HG02642 (cell line): ENCODE measurements around the gene ZNF524.
A peak's percentile ranks its signal among the peaks of the same experiment; 100 is the strongest.
"Not testable (repeated sequence)": the region's sequence is repeated elsewhere in the genome, so short reads cannot be mapped to it uniquely, and the experiment has no call there.

ENCODE experiments used
- ATAC-seq: cut with Tn5 transposase; IDR thresholded peaks from one replicate; pipeline ENCODE4 v1.9.1; 2021; ENCODE audit warnings: mild to moderate bottlenecking; ENCODE audit not compliant: unreplicated experiment, poor library complexity

Gene ZNF524, protein sequence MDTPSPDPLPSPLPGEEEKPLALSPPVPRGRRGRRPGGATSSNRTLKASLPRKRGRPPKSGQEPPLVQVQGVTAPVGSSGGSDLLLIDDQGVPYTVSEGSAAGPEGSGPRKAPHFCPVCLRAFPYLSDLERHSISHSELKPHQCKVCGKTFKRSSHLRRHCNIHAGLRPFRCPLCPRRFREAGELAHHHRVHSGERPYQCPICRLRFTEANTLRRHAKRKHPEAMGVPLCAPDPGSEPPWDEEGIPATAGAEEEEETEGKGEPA

DNA sequence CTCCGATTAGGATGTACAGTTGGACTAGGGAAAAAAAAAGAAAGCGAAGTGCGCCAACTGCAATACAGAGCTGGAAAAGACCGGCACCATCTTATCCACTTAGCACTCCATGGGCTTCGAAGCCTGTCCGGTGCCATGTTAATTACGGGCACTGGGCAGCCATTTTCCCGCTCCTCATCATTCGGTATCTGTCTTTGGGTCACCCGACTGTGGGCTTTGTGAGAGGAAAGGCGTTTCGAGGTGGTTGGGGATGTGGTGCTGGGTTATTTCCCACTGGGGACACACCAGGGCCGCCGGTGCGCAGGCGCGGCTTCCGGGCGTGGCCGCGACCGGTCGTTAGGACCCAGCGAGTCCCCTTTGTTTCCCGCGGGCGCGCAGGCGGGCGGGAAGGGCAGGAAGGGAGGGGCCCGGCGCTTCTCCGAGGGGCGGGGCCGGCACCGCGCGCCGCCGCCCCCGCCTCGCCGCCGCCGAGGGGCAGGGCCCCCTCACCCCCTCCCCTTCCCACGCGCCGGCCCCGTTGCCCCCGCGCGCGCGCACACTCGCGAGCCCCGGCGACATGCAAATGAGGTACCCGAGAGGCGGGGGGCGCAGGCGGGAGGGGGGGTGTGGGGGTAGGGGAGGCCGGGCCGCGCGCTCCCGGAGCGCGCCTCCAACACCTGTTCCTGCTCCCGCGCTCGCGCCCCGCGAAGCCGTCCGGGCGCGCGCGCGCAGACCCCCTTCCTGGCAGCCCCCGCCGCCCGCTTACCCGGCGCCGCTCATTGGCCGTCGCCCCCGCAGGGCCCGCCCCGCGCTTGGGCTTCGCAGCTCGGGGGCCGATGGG is at the start of gene ZNF524:
TSS of gene ZNF524 (plus strand) at position 447 of the 820 bp plus-strand sequence. CDS start 1,825 bp downstream, outside the sequence.
- peak; percentile 51 for ATAC-seq

DNA sequence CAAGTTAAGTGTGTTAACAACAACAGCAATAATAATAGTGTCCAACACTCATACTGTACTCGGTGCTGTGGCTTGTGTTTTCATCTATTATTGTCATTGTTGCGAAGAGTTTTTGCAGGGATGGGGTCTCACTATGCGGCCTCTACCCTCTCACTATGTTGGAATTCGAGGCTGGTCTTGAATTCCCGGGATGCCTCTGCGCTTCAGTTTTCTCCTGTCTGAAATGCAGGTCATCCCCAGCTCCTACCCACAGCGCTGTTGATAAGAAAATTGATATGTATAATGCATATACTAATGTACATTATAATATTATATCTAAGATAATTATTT is 49.8 kb upstream of the ZNF524 start:
- no peak for ATAC-seq

DNA sequence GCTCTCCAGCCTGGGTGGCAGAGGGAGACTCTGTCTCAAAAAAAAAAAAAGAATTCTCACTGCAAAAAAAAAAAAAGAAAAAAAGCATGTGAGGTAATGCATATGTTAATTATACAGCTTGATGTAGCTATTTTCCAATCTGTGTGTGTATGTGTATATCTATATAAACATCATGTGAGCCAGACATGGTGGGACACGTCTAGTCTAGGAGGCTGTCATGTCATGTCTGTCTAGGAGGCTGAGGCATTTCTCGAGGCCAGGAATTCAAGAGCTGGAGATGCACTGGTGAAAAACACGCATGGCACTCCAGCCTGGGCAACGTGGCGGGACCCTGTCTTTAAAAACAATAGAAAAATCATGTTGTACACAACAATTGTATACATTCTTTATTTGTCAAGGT is 47.9 kb upstream of the ZNF524 start:
- ATAC-seq, result no peak

DNA sequence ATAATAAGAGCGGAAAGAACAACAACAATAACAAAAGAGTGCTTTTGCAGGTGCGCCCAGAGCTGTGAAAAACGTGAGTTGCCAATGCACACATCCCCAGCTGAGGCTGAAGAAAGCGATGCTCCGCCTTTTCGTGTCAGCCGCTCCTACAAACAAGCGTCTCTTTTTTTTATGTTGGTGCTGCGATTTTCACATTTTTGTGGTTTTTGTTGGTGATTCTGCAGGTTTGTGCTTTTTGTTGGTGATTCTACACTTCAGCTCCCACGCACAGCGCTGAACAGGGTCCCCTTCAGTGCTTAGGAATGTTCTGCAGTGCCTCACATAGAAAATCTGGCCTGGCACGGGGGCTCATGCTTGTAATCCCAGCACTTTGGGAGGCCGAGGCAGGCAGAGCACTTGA is 47.5 kb upstream of the ZNF524 start:
- ATAC-seq, result no peak

DNA sequence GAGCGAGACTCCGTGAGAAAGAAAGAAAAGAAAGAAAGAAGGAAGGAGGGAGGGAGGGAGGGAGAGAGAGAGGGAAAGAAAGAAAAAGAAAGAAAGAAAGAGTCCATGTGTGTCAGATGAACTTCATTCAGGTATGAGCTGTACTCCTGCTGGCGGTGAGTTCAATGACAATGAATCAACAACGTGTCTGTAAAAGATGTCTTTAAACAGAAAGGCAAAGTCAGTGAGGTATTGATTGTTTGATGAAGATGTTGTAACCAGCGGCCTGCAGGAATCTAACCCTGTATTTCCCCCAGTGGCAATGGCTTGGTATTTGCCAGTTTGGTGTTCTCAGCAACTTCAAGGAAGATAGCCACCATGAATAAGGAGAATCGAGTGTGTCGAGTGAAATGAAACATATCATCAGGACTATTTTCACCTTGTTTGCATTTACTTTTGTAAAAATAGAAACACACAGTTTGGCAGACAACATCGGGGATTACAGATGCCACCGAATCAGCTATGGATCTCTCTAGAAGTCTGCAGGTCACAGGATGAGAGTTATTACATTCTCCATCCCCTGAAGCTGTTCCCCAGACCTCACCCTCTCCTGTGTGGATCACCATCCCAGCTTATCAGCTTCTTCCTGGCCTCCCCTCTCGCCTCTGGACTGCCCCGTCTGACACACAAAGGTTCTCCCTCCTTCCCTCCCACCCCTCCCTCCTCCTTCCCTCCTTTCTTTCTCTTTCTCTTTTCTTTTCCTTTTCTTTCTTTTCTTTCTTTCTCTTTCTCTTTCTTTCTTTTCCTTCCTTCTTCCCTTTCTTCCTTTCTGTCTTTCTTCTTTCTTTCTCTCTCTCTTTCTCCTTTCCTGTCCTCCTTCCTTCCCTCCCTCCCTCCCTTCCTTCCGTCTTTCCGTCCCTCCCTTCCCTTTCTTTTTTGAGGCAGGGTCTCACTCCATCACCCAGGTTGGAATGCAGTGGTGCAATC is 46.6 kb upstream of the ZNF524 start:
- ATAC-seq, result no peak

DNA sequence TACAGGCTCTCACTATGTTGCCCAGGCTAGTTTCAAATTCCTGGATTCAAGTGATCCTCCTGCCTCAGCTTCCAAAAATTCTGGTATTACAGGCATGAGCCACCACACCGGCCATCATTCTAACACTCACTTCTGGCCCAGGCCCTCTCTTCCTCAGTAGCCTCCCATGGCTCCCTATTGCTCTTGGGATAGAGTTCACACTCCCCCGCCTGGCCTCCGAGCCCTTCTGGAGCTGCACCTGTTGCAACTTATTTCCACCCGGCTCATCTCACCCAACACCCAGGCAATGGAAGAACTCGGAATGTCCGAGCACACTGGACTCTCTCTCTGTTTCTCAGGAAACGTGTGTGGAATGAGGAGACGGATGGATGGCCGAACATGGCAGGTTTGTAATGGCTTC is 45.8 kb upstream of the ZNF524 start:
- no peak for ATAC-seq

DNA sequence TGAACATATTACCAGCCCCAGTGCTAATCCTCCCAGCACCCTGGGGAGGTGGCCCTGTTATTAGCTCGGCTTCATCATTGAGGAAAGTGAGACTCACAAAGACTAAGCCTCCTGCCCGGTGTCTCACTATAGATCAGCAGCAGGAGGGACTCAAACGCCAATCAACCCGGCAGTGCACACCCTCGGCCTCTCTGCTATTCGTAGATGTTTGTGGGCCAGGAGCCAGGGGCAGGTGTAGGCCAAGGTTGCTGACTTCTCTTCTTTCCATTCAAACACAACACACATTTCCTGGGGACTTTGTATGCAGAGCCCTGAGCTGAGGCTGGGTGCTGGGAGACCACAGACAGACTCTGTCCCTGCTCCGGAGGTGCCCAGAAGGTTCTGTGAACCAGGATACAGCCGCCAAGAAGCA is 45.3 kb upstream of the ZNF524 start:
- no peak for ATAC-seq

DNA sequence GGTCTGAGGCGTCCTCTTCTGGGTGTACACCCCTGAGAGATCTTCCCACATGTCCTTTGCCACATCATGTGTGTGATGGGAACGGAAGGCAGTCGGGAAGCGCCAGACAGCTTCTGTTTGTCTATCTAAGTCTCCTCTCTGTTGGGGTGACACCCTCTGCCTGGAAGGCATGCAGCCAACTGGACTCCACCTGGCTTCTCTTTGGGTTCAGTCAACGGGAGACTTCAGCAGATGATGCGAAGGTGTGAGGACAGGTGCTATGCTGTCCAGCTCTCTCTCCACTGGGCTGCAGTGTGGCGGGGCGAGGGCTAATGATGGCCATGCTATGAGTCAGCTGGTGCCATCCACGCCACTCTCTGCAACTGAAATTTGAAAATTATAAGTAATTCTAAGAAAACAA is 40.4 kb upstream of the ZNF524 start:
- ATAC-seq, result no peak

DNA sequence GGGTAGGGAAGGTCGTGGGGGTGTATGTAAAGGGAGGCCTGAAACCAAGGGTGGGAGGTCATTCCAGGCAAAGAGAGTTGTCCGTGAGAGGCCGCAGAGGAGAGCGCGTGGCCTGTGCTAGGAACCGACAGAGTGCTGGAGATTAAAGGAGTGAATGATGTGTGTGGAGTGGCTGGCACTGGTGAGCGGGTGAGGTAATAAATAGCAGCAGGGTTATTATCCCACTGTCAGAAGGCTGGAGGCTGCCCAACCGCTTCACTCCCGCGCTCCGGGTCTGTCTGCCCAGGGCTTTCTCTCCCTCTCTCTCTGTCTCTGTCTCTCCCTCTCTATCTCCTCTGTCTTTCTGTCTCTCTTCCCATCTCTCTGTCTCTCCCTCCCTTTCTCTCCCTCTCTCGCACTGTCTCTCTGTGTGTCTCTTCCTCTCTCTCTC is 36.8 kb upstream of the ZNF524 start:
- no peak for ATAC-seq

DNA sequence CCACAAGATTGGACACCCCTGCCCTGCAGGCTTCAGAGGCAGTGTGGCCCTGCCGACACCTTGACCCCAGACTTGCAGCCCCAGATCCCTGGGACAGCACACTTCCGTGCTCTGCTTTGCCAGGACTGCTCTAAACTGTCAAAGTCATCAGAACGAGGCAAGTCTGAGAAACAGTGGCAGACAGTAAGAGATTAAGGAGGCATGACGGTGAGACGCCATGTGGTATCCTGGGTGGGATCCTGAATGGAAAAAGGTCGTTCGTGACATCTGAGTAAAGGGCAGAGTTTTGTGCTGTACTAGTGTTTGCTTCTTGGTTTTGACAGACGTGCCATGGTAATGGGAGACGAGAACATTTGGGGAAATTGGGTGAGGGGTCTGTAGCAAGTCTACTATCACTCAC is 33.3 kb upstream of the ZNF524 start:
- ATAC-seq, result no peak

DNA sequence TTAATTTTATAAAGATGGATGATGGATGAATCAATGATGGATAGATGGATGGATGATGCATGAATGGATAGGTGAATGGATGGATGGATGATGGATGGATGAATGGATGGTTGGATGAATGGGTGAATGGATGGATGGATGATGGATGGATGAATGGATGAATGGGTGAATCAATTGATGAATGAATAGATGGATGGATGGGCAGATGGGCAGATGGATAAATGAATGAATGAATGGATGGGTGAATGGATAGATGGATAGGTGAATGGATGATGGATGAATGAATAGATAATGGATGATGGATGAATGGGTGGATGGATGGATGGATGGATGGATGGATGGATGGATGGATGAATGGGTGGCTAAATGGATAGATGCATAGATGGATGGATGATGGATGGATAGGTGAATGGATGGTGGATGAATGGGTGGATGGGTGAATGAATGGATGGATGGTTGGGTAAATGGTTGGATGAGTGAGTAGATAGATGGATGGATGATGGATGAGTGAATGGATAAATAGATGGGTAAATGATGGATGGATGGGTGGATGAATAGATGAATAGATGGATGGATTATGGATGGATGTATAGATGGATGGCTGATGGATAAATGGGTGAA is 32.3 kb upstream of the ZNF524 start:
- no peak for ATAC-seq

DNA sequence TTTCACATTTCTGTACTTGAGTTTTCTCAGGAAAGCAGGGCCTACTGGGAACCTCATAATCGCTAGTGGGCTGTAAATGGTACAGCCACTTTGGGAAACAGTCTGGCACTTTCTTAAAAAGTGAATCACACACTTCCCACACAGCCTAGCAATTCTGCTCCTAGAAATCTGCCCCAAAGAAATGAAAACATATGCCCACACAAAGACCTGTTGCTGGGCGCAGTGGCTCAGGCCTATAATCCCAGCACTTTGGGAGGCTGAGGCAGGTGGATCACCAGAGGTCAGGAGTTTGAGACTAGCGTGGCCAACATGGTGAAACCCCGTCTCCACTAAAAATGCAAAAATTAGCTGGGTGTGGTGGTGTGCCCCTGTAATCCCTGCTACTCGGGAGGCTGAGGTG is 30.6 kb upstream of the ZNF524 start:
- ATAC-seq, result not testable (repeated sequence)

DNA sequence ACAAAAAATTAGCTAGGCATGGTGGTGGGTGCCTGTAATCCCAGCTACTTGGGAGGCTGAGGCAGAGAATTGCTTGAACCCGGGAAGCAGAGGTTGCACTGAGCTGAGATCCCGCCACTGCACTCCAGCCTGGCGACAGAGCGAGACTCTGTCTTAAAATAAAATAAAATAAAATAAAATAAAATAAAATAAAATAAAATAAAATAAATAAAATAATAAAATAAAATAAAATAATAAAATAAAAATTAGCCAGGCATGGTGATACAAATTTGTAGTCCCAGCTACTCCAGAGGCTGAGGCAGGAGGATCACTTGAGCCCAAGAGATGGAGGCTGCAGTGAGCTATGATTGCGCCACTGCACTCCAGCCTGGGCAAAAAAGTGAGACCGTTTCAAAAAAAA is 26.2 kb upstream of the ZNF524 start:
- not testable (repeated sequence) for ATAC-seq

DNA sequence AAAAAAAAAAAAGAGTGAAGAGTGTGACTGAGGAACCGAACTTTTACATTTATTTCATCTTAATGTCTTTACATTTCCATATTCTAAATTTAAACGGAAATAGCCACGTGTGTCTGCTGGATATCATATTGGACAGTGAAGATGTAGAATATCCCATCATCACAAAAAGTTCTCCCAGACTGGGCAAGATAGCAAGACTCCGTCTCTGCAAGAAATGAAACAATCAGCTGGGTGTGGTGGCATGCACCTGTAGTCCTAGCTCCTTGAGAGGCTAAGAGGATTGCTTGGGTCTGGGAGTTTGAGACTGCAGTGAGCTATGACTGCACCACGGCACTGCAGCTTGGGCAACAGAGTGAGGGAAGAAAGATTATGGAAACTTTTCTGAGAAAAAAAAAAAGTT is 23.3 kb upstream of the ZNF524 start:
- no peak for ATAC-seq

DNA sequence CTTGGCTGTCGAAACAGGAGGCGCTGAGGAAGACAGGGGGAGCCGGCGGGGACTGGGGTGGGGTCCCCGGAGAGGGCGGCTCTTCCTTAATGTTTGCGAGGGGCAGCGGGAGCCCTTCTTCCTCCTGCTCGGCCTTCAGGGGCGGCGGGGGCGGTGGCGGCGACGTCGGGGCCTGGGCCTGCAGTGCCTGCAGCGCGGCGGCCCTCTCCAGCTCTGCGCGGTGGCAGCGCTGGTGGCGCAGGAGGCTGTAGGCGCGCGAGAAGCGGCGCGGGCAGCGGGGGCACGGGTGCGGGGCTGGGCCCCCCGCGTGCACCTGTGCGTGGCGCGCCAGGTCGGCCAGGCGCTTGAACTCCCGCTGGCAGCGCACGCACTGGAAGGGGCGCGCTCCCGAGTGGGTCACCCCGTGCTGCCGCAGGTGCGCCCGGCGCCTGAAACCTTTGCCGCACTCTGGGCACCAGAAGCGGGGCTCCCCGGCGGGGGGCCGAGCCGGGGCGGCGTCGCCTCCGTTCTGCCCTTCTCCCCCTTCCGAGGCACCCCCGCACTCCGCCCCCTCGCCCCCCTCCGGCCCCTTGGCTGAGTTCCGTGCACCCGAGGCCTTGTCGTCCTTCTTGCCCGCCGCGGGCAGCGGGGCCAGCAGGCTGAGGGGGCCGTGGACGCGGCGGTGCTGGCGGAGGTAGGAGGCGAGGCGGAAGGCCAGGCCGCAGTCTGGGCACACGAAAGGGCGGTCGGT is 21.9 kb upstream of the ZNF524 start:
- ATAC-seq, result no peak

DNA sequence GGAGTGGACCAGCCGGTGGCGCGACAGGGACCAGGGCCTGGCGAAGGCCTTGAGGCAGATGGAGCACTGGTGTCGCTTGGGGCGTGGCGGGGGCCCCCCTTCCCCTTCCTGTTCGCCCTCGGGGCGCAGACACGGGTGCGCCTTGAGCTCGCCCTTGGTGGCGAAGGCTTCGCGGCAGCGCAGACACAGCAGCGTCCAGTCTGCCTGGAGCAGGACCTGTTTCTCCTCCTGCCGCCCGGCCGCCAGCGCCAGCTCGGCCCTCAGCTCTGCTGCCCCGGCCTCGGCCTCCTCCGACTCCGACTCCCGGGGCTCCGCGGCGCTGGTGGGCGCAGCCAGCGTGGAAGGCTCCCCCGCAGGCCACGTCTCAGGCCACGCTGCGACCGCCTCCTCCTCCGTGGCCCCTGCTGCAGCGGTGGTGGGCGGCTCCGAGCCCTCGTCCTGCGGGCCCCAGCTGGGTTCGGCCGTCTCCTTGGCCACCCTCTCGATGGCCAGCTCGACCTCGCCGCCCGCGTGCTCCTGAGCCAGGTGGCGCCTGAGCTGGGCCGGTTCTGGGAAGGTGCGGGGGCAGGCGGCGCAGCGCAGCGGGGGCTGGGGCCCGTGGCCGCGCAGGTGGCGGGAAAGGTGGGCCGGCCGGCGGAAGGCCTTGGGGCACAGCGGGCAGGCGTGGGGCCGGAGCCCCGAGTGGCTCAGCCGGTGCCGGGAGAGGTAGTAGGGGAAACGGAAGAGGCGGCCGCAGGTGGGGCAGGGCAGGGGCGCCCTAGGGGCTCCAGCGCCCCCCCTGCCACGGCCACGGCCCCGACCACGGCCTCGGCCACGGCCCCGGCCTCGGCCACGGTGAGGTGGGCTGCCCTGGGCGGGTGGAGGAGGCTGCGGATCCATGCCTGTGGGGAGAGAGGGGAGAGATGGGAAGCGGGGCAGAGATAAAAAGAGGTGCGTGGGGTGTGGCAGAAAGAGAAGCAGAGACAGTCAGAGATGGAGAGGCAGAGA is 21.0 kb upstream of the ZNF524 start:
- no peak for ATAC-seq

DNA sequence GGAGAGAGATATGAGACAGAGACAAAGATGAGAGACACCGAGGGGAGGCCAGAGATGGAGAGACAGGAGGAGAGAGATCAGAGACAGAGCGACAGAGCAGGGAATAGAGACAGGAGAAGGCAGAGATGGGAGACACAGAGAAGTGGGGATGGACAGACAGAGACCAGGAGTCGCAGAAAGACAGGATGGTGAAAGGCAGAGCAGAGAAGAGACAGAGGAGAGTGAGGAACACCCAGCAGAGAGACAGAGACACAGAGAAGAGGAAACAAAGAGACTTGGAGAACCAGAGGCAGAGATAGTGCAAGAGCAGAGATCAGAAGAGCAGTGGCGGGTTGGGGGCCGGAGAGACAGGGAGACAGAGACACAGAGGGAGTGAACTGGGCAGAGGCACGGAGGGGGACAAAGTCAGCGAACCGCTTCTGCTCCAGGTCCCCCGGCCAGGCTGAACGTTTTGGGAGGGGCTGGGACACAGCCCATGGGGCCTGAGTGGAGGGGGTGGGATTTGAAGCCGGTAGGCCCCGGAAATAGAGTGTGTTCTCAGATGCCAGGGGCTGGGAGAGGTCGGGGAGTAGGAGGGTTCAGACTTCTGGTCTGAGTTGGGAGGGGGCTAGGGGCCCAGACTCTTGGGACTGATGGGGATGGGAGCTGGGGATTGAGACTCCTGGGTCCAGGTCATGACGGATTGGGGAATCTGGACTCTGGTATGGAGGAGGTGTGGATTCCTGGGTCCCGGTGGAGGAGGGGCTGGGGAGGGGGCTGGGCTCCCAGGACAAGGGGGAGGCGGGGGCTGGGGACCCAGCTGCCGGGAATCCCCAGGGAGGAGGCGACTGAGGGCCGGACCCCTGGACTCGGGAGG is 20.1 kb upstream of the ZNF524 start:
- no peak for ATAC-seq
